Smooth muscle cell (in vitro differentiated cells): ENCODE measurements around the gene CHCHD1. TPM values are rescaled to one million over a fixed set of nuclear protein-coding genes. Genes with fewer than 3 reads are reported as not detected.

Experiments used
- DNase-seq: peaks from one replicate; lab custom pipeline; 2025; ENCODE audit not compliant: unreplicated experiment; lab: John Stamatoyannopoulos, UW
- H2AFZ ChIP-seq: fragments of 200-600 bp; sonication (generic); 2 replicates; pipeline ENCODE4 v1.6.0; 2016; ENCODE audit warnings: antibody characterized with exemption, low read depth, mild to moderate bottlenecking
- H3F3A ChIP-seq: fragments of 200-600 bp; sonication (generic); 2 replicates; pipeline ENCODE4 v1.6.0; 2017; ENCODE audit warnings: antibody characterized with exemption, low read depth
- H3K27ac ChIP-seq: fragments of 200-600 bp; sonication (generic); 2 replicates; pipeline ENCODE4 v1.5.1; 2016; ENCODE audit warnings: low read depth, mild to moderate bottlenecking
- H3K27me3 ChIP-seq: fragments of 200-600 bp; sonication (generic); 2 replicates; pipeline ENCODE4 v1.6.1; 2016; ENCODE audit warnings: low read depth, mild to moderate bottlenecking
- H3K36me3 ChIP-seq: fragments of 200-600 bp; sonication (generic); 2 replicates; pipeline ENCODE4 v1.5.1; 2016; ENCODE audit warnings: low read depth
- H3K4me1 ChIP-seq: fragments of 200-600 bp; sonication (generic); 2 replicates; pipeline ENCODE4 v1.5.1; 2016; ENCODE audit warnings: low read depth
- H3K4me2 ChIP-seq: fragments of 200-600 bp; sonication (generic); 2 replicates; pipeline ENCODE4 v1.6.0; 2016; ENCODE audit warnings: mild to moderate bottlenecking
- H3K4me3 ChIP-seq: fragments of 200-600 bp; sonication (generic); 2 replicates; pipeline ENCODE4 v1.5.1; 2016; ENCODE audit warnings: mild to moderate bottlenecking
- H3K79me2 ChIP-seq: fragments of 200-600 bp; sonication (generic); 2 replicates; pipeline ENCODE4 v1.6.0; 2016; ENCODE audit warnings: low read depth, mild to moderate bottlenecking
- H3K9ac ChIP-seq: fragments of 200-600 bp; sonication (generic); 2 replicates; pipeline ENCODE4 v1.6.0; 2016; ENCODE audit warnings: low read depth
- H3K9me3 ChIP-seq: fragments of 200-600 bp; sonication (generic); replicated peaks from 2 replicates; pipeline ENCODE4 v1.5.1; 2016; ENCODE audit warnings: low read depth
- H4K20me1 ChIP-seq: fragments of 200-600 bp; sonication (generic); 2 replicates; pipeline ENCODE4 v1.6.0; 2016; ENCODE audit warnings: low read depth
- WGBS: methylation state at CpG from one replicate; pipeline ENCODE4 v1.1.7; 2016; ENCODE audit warnings: low lambda C conversion rate; 5-methylcytosine and 5-hydroxymethylcytosine counted together
- polyA plus RNA-seq: library from polyadenylated mRNA; unstranded; fragments of >200 nt; fragmentation: Nextera tagmentation; extraction: Ambion mirVana; gene quantifications from 2 replicates; pipeline ENCODE4 v1.2.1, GENCODE V29; 2016
- total RNA-seq: library from RNA; depleted of rRNA; stranded (reverse); fragments of >200 nt; gene quantifications from 2 replicates; pipeline ENCODE4 v1.2.3, GENCODE V29; 2014
- TF ChIP-seq, protein P1 (sequence below): fragments of 200-600 bp; sonication (generic); IDR thresholded peaks from 2 replicates; pipeline ENCODE4 v1.5.1; 2017; ENCODE audit warnings: borderline replicate concordance, mild to moderate bottlenecking, antibody characterized with exemption; ENCODE audit not compliant: insufficient read depth, poor library complexity, severe bottlenecking

Gene CHCHD1
- total and polyA plus RNA-seq, 2 experiments from 2014 or later: 65.9 to 68.3 TPM

DNA sequence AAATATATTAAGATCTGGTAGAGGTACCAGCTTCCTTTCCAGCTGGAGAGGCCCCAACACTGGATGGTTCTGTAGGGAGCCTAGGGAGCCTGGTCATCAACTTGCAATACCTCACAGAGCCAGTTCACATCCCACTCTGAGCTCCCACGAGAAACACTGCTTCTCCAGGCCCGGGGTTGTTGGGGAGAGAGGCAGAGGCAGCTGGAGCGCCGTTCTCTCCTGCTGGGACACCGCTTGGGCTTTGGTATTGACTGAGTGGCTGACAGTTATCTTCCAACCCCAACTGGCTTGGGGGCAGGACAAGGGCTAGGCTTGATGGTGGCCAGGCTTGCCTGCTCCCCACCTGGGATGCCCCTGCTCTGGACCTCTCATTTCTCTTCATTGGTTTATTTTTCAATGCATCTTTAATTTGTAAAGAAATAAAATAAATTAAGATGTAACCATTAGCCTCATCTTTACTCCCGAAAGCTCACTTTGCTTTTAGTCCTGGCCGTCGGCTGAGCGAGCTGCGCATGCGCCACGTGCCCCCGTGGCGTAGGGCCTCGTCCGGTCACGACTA is 10.0 kb upstream of the CHCHD1 start:
- Histone ChIP-seq H3K36me3 (no peaks in the 10 kb centered on the region), H3K9ac (peak overlapping the region; percentile 77), H3F3A (peaks cover 44% of the 10 kb centered on the region), H3K4me3 (peak overlapping the region; percentile 98), H3K4me2 (peak overlapping the region; percentile 98), H3K9me3 (no peaks in the 10 kb centered on the region), H3K27ac (peak overlapping the region; percentile 80), H3K79me2 (peaks cover 37% of the 10 kb centered on the region), H3K27me3 (no peaks in the 10 kb centered on the region), H2AFZ (peak overlapping the region; percentile 58), H3K4me1 (peaks cover 33% of the 10 kb centered on the region), H4K20me1 (peaks cover 37% of the 10 kb centered on the region)
- TF ChIP-seq, protein P1, sequence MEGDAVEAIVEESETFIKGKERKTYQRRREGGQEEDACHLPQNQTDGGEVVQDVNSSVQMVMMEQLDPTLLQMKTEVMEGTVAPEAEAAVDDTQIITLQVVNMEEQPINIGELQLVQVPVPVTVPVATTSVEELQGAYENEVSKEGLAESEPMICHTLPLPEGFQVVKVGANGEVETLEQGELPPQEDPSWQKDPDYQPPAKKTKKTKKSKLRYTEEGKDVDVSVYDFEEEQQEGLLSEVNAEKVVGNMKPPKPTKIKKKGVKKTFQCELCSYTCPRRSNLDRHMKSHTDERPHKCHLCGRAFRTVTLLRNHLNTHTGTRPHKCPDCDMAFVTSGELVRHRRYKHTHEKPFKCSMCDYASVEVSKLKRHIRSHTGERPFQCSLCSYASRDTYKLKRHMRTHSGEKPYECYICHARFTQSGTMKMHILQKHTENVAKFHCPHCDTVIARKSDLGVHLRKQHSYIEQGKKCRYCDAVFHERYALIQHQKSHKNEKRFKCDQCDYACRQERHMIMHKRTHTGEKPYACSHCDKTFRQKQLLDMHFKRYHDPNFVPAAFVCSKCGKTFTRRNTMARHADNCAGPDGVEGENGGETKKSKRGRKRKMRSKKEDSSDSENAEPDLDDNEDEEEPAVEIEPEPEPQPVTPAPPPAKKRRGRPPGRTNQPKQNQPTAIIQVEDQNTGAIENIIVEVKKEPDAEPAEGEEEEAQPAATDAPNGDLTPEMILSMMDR: no peak
- WGBS: 17% methylated on average over 17 of the region's 17 CpGs
- DNase-seq: peak; percentile 30

DNA sequence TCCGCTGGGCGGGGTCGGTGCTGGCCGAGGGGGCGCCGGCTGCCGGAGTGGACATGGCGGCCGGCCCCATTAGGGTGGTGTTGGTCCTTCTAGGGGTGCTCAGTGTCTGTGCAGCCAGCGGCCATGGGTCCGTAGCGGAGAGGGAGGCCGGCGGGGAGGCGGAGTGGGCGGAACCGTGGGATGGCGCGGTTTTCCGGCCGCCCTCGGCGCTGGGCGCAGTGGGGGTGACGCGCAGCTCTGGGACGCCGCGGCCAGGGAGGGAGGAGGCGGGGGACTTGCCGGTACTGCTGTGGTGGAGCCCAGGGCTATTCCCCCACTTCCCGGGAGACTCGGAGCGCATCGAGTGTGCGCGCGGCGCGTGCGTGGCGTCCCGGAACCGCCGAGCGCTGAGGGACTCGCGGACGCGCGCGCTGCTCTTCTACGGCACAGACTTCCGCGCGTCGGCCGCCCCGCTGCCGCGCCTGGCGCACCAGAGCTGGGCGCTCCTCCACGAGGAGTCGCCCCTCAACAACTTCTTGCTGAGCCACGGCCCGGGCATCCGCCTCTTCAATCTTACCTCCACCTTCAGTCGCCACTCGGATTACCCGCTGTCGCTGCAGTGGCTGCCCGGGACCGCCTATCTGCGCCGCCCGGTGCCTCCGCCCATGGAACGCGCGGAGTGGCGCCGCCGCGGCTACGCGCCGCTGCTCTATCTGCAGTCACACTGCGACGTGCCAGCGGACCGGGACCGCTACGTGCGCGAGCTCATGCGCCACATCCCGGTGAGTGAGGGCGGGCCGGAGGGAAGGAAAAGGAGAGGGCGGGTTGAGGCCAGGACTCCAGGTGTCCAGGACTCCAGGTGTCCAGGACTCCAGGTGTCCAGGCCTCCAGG is 9.3 kb upstream of the CHCHD1 start:
- Histone ChIP-seq H3K27ac (peak overlapping the region; percentile 80), H3K4me3 (peak overlapping the region; percentile 98), H3K27me3 (no peaks in the 10 kb centered on the region), H2AFZ (peak overlapping the region; percentile 58), H3F3A (peaks cover 44% of the 10 kb centered on the region), H3K4me2 (peak overlapping the region; percentile 98), H3K9me3 (no peaks in the 10 kb centered on the region), H3K4me1 (peaks cover 33% of the 10 kb centered on the region), H4K20me1 (peaks cover 44% of the 10 kb centered on the region), H3K79me2 (peaks cover 44% of the 10 kb centered on the region), H3K9ac (peak overlapping the region; percentile 77), H3K36me3 (no peaks in the 10 kb centered on the region)
- DNase-seq: peak; percentile 85
- 1% methylated on average over 88 of the region's 101 CpGs for WGBS
- TF ChIP-seq, protein P1: no peak

DNA sequence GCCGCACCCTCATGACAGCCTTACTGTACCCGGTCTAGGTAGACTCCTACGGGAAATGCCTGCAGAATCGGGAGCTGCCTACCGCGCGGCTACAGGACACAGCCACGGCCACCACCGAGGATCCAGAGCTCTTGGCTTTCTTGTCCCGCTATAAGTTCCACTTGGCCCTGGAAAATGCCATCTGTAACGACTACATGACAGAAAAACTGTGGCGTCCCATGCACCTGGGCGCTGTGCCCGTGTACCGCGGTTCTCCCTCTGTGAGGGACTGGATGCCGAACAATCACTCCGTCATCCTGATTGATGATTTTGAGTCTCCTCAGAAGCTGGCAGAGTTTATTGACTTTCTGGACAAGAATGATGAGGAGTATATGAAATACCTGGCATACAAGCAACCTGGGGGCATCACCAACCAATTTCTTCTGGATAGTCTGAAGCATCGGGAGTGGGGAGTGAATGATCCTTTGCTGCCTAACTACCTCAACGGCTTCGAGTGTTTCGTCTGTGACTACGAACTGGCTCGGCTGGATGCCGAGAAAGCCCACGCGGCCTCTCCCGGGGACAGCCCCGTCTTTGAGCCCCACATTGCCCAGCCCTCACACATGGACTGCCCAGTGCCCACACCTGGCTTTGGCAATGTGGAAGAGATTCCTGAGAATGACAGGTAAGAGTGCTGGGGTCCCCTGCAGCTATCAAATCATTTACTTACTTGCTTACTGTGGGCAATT is 8.5 kb upstream of the CHCHD1 start:
- Histone ChIP-seq H3K36me3 (no peaks in the 10 kb centered on the region), H3K27me3 (no peaks in the 10 kb centered on the region), H3K9me3 (no peaks in the 10 kb centered on the region), H4K20me1 (peaks cover 49% of the 10 kb centered on the region), H3K79me2 (peaks cover 51% of the 10 kb centered on the region), H3K4me3 (peak overlapping the region; percentile 98), H3F3A (peaks cover 39% of the 10 kb centered on the region), H3K27ac (peak overlapping the region; percentile 80), H3K4me2 (peak overlapping the region; percentile 98), H3K4me1 (peaks cover 33% of the 10 kb centered on the region), H3K9ac (peak overlapping the region; percentile 77), H2AFZ (no peak overlapping the region)
- WGBS: 11% methylated on average over 29 of the region's 29 CpGs
- no peak for DNase-seq
- TF ChIP-seq, protein P1: no peak
